SK-N-SH (cell line): ENCODE data around the gene ZFP62. TPM values are rescaled to one million over a fixed set of nuclear protein-coding genes. Genes with fewer than 3 reads are reported as not detected.

Experiments used
- CTCF ChIA-PET: fragments of 300-600, 350-600 bp; formaldehyde crosslinking; extraction: SDS; loops from one replicate; lab custom pipeline; 2021; lab: Yijun Ruan, JAX
- POLR2A ChIA-PET: fragments of 350-600 bp; sonication (Branson Sonifier 250); formaldehyde crosslinking; extraction: SDS; loops from one replicate; lab custom pipeline; 2020; ENCODE audit warnings: antibody characterized with exemption, inconsistent platforms; lab: Yijun Ruan, JAX
- DNase-seq: peaks from one replicate; pipeline ENCODE4 v3.0.0; 2012
- H2AFZ ChIP-seq: fragments of 200-600 bp; sonication (generic); 2 replicates; pipeline ENCODE4 v1.8.1; 2016; ENCODE audit warnings: antibody characterized with exemption, mild to moderate bottlenecking, low read depth
- H3F3A ChIP-seq: fragments of 200-600 bp; sonication (generic); replicated peaks from 2 replicates; pipeline ENCODE3; 2016; ENCODE audit warnings: antibody characterized with exemption, mild to moderate bottlenecking; ENCODE audit not compliant: insufficient read depth
- H3K27ac ChIP-seq, 2 experiments: fragments of 200-500 bp in 1 of 2; fragments of 200-600 bp in 1 of 2; sonication (Bioruptor generic) in 1 of 2; sonication (generic), shearing (Covaris generic) in 1 of 2; 2 replicates each; pipeline versions ENCODE4 v1.5.1 to v1.6.1; 2014 to 2016; ENCODE audit warnings: low read depth in 2 of 2, inconsistent platforms in 1 of 2, low read length in 1 of 2, mild to moderate bottlenecking in 1 of 2, mixed read lengths in 1 of 2
- H3K27me3 ChIP-seq: fragments of 200-600 bp; sonication (generic), shearing (Covaris generic); 2 replicates; pipeline ENCODE4 v1.6.1; 2016; ENCODE audit warnings: mixed run types; ENCODE audit not compliant: insufficient read depth
- H3K36me3 ChIP-seq, 2 experiments: fragments of 200-500 bp in 1 of 2; fragments of 200-600 bp in 1 of 2; sonication (Bioruptor generic) in 1 of 2; sonication (generic) in 1 of 2; replicated peaks in 1 of 2; 2 replicates each; pipeline versions ENCODE3 to v1.5.1; 2014 to 2016; ENCODE audit warnings: low read length in 1 of 2, mild to moderate bottlenecking in 1 of 2; ENCODE audit not compliant: insufficient read depth in 2 of 2, control insufficient read depth in 1 of 2
- H3K4me1 ChIP-seq, 2 experiments: fragments of 200-500 bp in 1 of 2; fragments of 200-600 bp in 1 of 2; sonication (Bioruptor generic) in 1 of 2; sonication (generic), shearing (Covaris generic) in 1 of 2; 2 replicates each; pipeline versions ENCODE4 v1.5.1 to v1.6.1; 2014 to 2016; ENCODE audit warnings: low read depth in 1 of 2, low read length in 1 of 2, mixed run types in 1 of 2; ENCODE audit not compliant: insufficient read depth in 2 of 2, control insufficient read depth in 1 of 2
- H3K4me2 ChIP-seq: fragments of 200-600 bp; sonication (generic), shearing (Covaris generic); 2 replicates; pipeline ENCODE4 v1.6.1; 2017; ENCODE audit warnings: mixed run types
- H3K4me3 ChIP-seq, 2 experiments: fragments of 200-500 bp in 1 of 2; fragments of 200-600 bp in 1 of 2; sonication (Bioruptor generic) in 1 of 2; sonication (generic), shearing (Covaris generic) in 1 of 2; 2 replicates each; pipeline versions ENCODE4 v1.5.1 to v1.8.1; 2014 to 2016; ENCODE audit warnings: low read depth in 2 of 2, inconsistent platforms in 1 of 2, low read length in 1 of 2, mild to moderate bottlenecking in 1 of 2, mixed read lengths in 1 of 2, moderate library complexity in 1 of 2
- H3K79me2 ChIP-seq: fragments of 200-600 bp; sonication (generic); 2 replicates; pipeline ENCODE4 v1.8.1; 2017; ENCODE audit warnings: mild to moderate bottlenecking; ENCODE audit not compliant: insufficient read depth
- H3K9ac ChIP-seq: fragments of 200-600 bp; sonication (generic); 2 replicates; pipeline ENCODE4 v1.6.1; 2017; ENCODE audit warnings: mixed run types
- H3K9me2 ChIP-seq: fragments of 200-600 bp; sonication (generic); 2 replicates; pipeline ENCODE4 v1.6.1; 2017; ENCODE audit warnings: mixed run types
- H3K9me3 ChIP-seq: fragments of 200-600 bp; sonication (generic); 2 replicates; pipeline ENCODE4 v1.6.1; 2017; ENCODE audit warnings: mixed run types, mild to moderate bottlenecking, moderate library complexity
- H4K20me1 ChIP-seq: fragments of 200-600 bp; sonication (generic); 2 replicates; pipeline ENCODE4 v1.6.1; 2017; ENCODE audit warnings: mild to moderate bottlenecking, mixed run types; ENCODE audit not compliant: insufficient read depth
- CHD2 ChIP-seq: fragments of 150-350 bp; IDR thresholded peaks from 2 replicates; pipeline ENCODE4 v1.6.1; 2018; ENCODE audit warnings: low read length; ENCODE audit not compliant: partially characterized antibody
- ELF1 ChIP-seq: IDR thresholded peaks from 2 replicates; pipeline ENCODE4 v1.4.0; 2012
- EP300 ChIP-seq, 2 experiments: IDR thresholded peaks; 2 replicates each; pipeline versions ENCODE4 v1.4.0 to v1.6.1; 2012; ENCODE audit warnings: borderline replicate concordance in 1 of 2, low read depth in 1 of 2, low read length in 1 of 2
- EZH2phosphoT487 ChIP-seq: fragments of 200-600 bp; sonication (generic); IDR thresholded peaks from 2 replicates; pipeline ENCODE4 v1.6.1; 2017; ENCODE audit warnings: low read depth, mixed run types, mild to moderate bottlenecking, antibody characterized with exemption, moderate library complexity, borderline replicate concordance
- FOSL2 ChIP-seq: IDR thresholded peaks from 2 replicates; pipeline ENCODE4 v1.4.0; 2012; ENCODE audit warnings: low read depth, mild to moderate bottlenecking, moderate library complexity, borderline replicate concordance
- FOXM1 ChIP-seq: IDR thresholded peaks from 2 replicates; pipeline ENCODE4 v1.4.0; 2012; ENCODE audit warnings: low read depth, mild to moderate bottlenecking
- JUND ChIP-seq: IDR thresholded peaks from 2 replicates; pipeline ENCODE4 v1.4.0; 2012
- MEF2A ChIP-seq: IDR thresholded peaks from 2 replicates; pipeline ENCODE4 v1.4.0; 2012; ENCODE audit warnings: low read depth, borderline replicate concordance
- MXI1 ChIP-seq: IDR thresholded peaks from 2 replicates; pipeline ENCODE4 v1.6.1; 2012; ENCODE audit warnings: mild to moderate bottlenecking, low read depth, low read length, improper control_type of control experiment
- POLR2AphosphoS5 ChIP-seq: IDR thresholded peaks from 2 replicates; pipeline ENCODE4 v1.6.1; 2012; ENCODE audit warnings: low read depth, low read length
- RAD21 ChIP-seq: IDR thresholded peaks from 2 replicates; pipeline ENCODE4 v1.6.1; 2012; ENCODE audit warnings: mild to moderate bottlenecking, low read length
- RCOR1 ChIP-seq: fragments of 150-350 bp; IDR thresholded peaks from 2 replicates; pipeline ENCODE4 v1.6.1; 2017; ENCODE audit warnings: antibody characterized with exemption, low read length
- RFX5 ChIP-seq: IDR thresholded peaks from 2 replicates; pipeline ENCODE4 v1.6.1; 2012; ENCODE audit warnings: mild to moderate bottlenecking, improper control_type of control experiment, low read length
- RXRA ChIP-seq: IDR thresholded peaks from 2 replicates; pipeline ENCODE4 v1.4.0; 2012; ENCODE audit warnings: low read depth, mild to moderate bottlenecking, borderline replicate concordance
- SIN3A ChIP-seq: IDR thresholded peaks from 2 replicates; pipeline ENCODE4 v1.6.1; 2012; ENCODE audit warnings: low read depth, mild to moderate bottlenecking, low read length, moderate library complexity, borderline replicate concordance
- SMC3 ChIP-seq: IDR thresholded peaks from 2 replicates; pipeline ENCODE4 v1.6.1; 2012; ENCODE audit warnings: low read depth, low read length, improper control_type of control experiment
- TAF1 ChIP-seq: IDR thresholded peaks from 2 replicates; pipeline ENCODE4 v1.6.1; 2012; ENCODE audit warnings: low read depth, mild to moderate bottlenecking, low read length, moderate library complexity, borderline replicate concordance
- YY1 ChIP-seq: IDR thresholded peaks from 2 replicates; pipeline ENCODE4 v1.4.0; 2012; ENCODE audit warnings: low read depth, mild to moderate bottlenecking
- WGBS: methylation state at CpG from one replicate; pipeline ENCODE4 v1.1.6; 2017; ENCODE audit warnings: low lambda C conversion rate; 5-methylcytosine and 5-hydroxymethylcytosine counted together
- polyA plus RNA-seq, 3 experiments: library from polyadenylated mRNA; depleted of rRNA; stranded (reverse); fragments of >200 nt; gene quantifications; 2 replicates each; pipeline ENCODE4 v1.2.3, GENCODE V29; 2012
- TF ChIP-seq, protein P1 (sequence below): IDR thresholded peaks from 2 replicates; pipeline ENCODE4 v1.4.0; 2012; ENCODE audit warnings: low read depth, borderline replicate concordance
- TF ChIP-seq, protein P2 (sequence below): IDR thresholded peaks from 2 replicates; pipeline ENCODE4 v1.4.0; 2012; ENCODE audit warnings: low read depth, borderline replicate concordance
- TF ChIP-seq, protein P3 (sequence below): fragments of 150-350 bp; IDR thresholded peaks from 2 replicates; pipeline ENCODE4 v1.6.1; 2017; ENCODE audit warnings: antibody characterized with exemption, low read length, low read depth, borderline replicate concordance

ZFP62 gene
- polyA plus RNA-seq, 1 of the 3 experiments (the other 2 are of a cell fraction): 6.0 TPM

DNA sequence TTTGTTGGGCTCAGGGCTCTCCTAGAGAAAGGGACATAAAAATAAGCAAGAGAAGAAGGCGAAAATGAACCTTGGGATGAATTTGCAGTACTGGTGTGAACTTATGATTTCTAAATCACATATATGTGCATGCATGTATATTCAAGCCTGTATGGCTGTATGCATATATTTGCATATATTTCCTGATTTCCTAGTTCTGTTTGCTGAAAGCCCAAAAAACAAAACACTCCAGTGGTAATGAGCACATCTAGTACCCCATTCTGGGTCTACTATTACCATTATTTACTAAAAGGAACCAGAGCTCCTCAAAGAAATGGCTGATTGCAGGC is 7.3 kb downstream of the ZFP62 start:
- peaks cover 56 to 57% of the 10 kb centered on the region in 2 experiments for H3K36me3 ChIP-seq
- H3K4me2 ChIP-seq: no peak overlapping the region
- no peak for DNase-seq
- no peaks in the 10 kb centered on the region for H3K27me3 ChIP-seq
- H3K4me3 ChIP-seq: no peak overlapping the region
- H3F3A ChIP-seq: no peaks in the 10 kb centered on the region
- H3K79me2 ChIP-seq: peaks cover 48% of the 10 kb centered on the region
- no peaks in the 10 kb centered on the region for H4K20me1 ChIP-seq
- CTCF ChIA-PET: no interaction called here
- H3K27ac ChIP-seq: no peak overlapping the region
- POLR2A ChIA-PET: no interaction called here
- no peak overlapping the region for H2AFZ ChIP-seq
- no peak overlapping the region for H3K9ac ChIP-seq
- 94% methylated on average over 1 of the region's 1 CpG for WGBS
- H3K9me3 ChIP-seq: peaks cover 13% of the 10 kb centered on the region; the same call in 1 of the 2 replicates
- no peaks in the 10 kb centered on the region for H3K4me1 ChIP-seq
- TF ChIP-seq RFX5: no peak
- no peak for TF ChIP-seq JUND
- no peak for TF ChIP-seq RXRA
- TF ChIP-seq, protein P1, sequence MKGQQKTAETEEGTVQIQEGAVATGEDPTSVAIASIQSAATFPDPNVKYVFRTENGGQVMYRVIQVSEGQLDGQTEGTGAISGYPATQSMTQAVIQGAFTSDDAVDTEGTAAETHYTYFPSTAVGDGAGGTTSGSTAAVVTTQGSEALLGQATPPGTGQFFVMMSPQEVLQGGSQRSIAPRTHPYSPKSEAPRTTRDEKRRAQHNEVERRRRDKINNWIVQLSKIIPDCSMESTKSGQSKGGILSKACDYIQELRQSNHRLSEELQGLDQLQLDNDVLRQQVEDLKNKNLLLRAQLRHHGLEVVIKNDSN: no peak
- TF ChIP-seq SIN3A: no peak
- TF ChIP-seq, protein P2, sequence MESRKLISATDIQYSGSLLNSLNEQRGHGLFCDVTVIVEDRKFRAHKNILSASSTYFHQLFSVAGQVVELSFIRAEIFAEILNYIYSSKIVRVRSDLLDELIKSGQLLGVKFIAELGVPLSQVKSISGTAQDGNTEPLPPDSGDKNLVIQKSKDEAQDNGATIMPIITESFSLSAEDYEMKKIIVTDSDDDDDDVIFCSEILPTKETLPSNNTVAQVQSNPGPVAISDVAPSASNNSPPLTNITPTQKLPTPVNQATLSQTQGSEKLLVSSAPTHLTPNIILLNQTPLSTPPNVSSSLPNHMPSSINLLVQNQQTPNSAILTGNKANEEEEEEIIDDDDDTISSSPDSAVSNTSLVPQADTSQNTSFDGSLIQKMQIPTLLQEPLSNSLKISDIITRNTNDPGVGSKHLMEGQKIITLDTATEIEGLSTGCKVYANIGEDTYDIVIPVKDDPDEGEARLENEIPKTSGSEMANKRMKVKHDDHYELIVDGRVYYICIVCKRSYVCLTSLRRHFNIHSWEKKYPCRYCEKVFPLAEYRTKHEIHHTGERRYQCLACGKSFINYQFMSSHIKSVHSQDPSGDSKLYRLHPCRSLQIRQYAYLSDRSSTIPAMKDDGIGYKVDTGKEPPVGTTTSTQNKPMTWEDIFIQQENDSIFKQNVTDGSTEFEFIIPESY: no peak
- no peak for TF ChIP-seq FOSL2
- no peaks in the 10 kb centered on the region for H3K9me2 ChIP-seq

DNA sequence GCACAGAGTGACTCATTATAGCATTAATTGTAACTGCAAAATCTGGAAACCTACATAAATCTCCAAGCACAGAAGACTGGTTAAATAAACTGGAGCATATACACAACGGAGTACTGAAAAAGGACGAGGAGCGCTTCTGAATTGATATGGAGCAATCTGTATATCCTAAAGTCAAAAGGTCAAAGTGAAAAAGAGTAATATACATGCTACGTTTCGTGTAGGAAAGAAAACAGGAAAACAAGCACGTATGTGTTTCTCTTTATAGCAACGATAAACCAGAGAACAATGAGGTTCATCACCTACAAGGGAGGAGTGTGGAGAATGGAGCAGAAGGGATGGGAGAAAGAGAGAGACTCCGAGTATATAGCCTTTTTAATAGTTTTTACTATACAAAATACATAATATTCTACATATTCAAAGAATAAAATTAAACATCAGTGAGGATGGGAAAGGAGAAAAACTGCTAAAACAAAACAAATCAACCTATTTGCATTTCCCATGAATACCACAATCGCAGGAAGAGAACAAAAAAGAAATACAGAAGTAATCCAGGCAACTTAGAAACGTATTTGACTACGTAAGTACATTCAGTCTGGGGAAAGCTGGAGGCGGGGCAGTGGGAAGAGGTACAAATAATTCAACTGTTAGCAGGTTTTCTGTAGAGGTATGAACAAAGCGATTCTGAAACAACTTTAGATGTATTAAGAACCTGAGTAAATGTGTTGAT is 7.8 kb downstream of the ZFP62 start:
- no peak for DNase-seq
- H4K20me1 ChIP-seq: no peaks in the 10 kb centered on the region
- H3K4me2 ChIP-seq: no peak overlapping the region
- H3K9ac ChIP-seq: no peak overlapping the region
- ChIA-PET CTCF (interaction anchor here (0.6 kb wide), 1 partner anchor 52 kb away, joined by 3 read pairs; no protein-coding TSS in a partner anchor), POLR2A (no interaction called here)
- TF ChIP-seq SMC3: no peak
- TF ChIP-seq FOXM1: no peak
- TF ChIP-seq CHD2: no peak
- TF ChIP-seq RAD21: no peak
- TF ChIP-seq POLR2AphosphoS5: no peak
- TF ChIP-seq, protein P1: no peak
- TF ChIP-seq MEF2A: no peak
- TF ChIP-seq, protein P2: no peak
- TF ChIP-seq EP300 (IDR thresholded peaks at IDR 0.05; ENCODE audit: borderline replicate concordance in 1 of 2, low read depth in 1 of 2, low read length in 1 of 2): no peak
- no peak for TF ChIP-seq SIN3A
- no peak for TF ChIP-seq YY1
- no peak for TF ChIP-seq ELF1
- no peak for TF ChIP-seq MXI1
- TF ChIP-seq EZH2phosphoT487: no peak
- TF ChIP-seq TAF1: no peak
- no peak for TF ChIP-seq RCOR1
- TF ChIP-seq, protein P3, sequence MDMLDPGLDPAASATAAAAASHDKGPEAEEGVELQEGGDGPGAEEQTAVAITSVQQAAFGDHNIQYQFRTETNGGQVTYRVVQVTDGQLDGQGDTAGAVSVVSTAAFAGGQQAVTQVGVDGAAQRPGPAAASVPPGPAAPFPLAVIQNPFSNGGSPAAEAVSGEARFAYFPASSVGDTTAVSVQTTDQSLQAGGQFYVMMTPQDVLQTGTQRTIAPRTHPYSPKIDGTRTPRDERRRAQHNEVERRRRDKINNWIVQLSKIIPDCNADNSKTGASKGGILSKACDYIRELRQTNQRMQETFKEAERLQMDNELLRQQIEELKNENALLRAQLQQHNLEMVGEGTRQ: no peak
- peaks cover 58 to 61% of the 10 kb centered on the region in 2 experiments for H3K36me3 ChIP-seq
- peaks cover 13% of the 10 kb centered on the region; the same call in 1 of the 2 replicates for H3K9me3 ChIP-seq
- peaks cover 42% of the 10 kb centered on the region for H3K79me2 ChIP-seq
- H3K4me3 ChIP-seq: no peak overlapping the region
- H2AFZ ChIP-seq: no peak overlapping the region
- no peaks in the 10 kb centered on the region for H3F3A ChIP-seq
- no peak overlapping the region for H3K27ac ChIP-seq
- H3K9me2 ChIP-seq: no peaks in the 10 kb centered on the region
- WGBS: 90% methylated on average over 13 of the region's 13 CpGs
- no peaks in the 10 kb centered on the region for H3K27me3 ChIP-seq
- no peaks in the 10 kb centered on the region for H3K4me1 ChIP-seq
